NCI-H510A treated with DMSO at 0.1 percent for 48 hours (cell line): ENCODE measurements around the gene CDH24.

ENCODE experiments used
- DNase-seq: peaks from one replicate; lab custom pipeline; 2025; lab: John Stamatoyannopoulos, UW

CDH24 gene

GRCh38 chr14:23043754-23044153 lies 13.6 kb downstream of the CDH24 start:
- no peak for DNase-seq

DNA sequence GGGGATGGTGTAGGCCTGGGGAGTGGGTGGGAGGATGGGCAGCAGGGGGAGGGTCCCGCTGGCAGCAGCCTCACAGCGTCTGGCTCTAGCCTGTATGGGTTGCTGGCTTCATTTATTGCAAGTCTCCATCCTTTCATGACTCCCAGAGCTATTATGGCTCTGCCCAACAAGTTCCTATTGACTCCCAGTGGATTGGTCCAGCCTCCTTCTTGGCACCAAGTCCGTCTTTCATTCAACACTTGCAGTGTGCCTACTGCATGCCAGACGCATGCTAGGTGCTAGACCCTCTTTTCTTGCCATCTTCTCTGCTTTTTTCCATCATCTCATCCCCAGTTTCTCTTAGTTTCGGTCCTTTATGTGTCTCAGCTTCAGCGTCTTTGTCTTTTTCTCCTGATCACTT lies 14.2 kb downstream of the CDH24 start:
- no peak for DNase-seq

DNA sequence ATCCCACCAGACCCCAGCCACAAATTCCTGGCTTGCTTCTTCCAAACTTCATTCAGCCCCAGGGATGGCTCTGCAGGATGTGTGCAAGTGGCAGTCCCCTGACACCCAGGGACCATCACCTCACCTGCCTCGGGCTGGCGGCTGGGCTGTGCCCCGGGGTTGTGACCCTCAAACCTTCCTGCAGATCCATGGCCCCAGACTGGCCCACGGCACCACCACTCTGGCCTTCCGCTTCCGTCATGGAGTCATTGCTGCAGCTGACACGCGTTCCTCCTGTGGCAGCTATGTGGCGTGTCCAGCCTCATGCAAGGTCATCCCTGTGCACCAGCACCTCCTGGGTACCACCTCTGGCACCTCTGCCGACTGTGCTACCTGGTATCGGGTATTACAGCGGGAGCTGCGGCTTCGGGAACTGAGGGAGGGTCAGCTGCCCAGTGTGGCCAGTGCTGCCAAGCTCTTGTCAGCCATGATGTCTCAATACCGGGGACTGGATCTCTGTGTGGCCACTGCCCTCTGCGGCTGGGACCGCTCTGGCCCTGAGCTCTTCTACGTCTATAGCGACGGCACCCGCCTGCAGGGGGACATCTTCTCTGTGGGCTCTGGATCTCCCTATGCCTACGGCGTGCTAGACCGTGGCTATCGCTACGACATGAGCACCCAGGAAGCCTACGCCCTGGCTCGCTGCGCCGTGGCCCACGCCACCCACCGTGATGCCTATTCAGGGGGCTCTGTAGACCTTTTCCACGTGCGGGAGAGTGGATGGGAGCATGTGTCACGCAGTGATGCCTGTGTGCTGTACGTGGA lies 15.0 kb downstream of the CDH24 start, which contains the start of gene PSMB11:
PSMB11 (plus strand) TSS at position 51 of the 804 bp plus-strand sequence; CDS start at position 65, 14 bp downstream.
- no peak for DNase-seq

- no peak for DNase-seq
These were observed 15.6 kb downstream of the CDH24 start for GRCh38 chr14:23041729-23042128.

GRCh38 chr14:23040100-23040499 lies 17.2 kb downstream of the CDH24 start:
- no peak for DNase-seq

DNA sequence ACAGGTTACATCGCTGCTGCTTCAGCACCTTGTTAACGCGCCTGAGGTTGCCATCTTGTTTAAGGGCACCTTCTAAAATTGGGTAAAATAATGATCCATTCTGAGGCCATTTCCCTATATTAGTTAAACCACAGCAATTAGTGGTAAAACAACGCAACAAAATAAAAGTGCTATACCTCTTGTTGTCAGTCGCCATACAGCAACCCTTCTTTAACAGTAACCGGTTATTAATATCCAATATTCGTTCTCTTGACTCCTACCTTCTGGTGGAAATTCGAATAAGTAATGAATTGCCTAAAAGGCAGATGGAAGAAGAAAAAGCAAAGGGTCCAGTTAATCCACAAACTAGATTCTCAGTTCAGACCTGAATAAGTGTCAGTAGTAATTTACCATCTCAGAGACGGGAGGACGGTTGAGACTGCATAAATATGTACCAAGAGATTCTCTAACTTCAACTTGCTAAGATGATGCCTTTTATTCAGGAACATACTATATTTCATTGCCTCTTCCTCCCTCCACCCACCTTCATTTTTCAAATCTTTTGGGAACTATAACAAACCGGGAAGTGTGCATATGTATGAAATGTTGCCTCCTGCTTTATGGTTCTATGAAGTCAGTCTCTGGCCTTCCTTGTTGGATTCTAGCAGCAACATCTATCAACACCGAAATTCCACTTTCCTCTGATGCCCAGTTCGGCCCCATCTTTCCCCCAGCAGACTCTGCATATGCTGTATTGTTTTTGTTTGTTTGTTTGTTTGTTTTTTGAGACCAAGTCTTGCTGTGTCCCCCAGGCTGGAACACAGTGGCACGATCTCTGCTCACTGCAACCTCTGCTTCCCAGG lies 21.8 kb downstream of the CDH24 start:
- DNase-seq, result no peak

GRCh38 chr14:23034498-23035302 lies 22.6 kb downstream of the CDH24 start, which contains the start of gene PSMB5:
TSS of gene PSMB5 (minus strand) at chr14:23034900. CDS start at chr14:23034881, 19 bp downstream.
- DNase-seq, result no peak

- DNase-seq, result no peak
These were observed 23.4 kb downstream of the CDH24 start for GRCh38 chr14:23033801-23034497.

DNA sequence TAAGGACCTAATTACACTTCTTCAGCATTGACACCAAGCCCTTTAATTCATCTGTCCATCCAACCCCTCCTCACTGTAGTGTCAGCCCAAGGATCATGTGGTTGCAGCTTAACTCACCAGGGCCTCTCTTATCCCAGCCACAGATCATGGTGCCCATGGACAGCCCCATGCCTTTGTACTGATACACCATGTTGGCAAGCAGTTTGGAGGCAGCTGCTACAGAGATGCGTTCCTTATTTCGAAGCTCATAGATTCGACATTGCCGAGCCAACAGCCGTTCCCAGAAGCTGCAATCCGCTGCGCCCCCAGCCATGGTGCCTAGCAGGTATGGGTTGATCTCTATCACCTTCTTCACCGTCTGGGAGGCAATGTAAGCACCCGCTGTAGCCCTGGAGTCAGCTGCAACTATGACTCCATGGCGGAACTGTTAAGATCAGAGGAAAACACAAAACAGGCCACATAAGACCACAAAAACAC lies 24.0 kb downstream of the CDH24 start:
- no peak for DNase-seq

- no peak for DNase-seq
These were observed 26.4 kb downstream of the CDH24 start for GRCh38 chr14:23030936-23031335.

DNA sequence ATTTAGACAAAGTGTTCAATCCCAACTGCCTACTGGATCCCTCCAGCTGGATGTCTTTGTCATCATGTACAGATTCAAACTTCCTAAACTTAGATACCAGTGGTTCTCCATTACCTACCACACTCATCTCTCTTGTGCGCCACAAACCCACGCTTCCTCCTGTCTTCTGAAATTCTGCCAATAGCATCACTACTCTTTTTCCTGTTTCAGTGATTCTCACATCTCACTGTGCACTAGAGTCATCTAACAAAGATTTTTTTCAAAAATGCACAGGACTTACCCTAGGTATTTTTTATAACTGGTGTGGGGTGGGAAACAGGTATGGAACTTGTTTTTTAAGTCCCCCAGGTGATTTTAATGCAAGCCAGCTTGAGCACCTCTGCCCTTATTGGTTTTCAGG lies 28.5 kb downstream of the CDH24 start:
- no peak for DNase-seq

DNA sequence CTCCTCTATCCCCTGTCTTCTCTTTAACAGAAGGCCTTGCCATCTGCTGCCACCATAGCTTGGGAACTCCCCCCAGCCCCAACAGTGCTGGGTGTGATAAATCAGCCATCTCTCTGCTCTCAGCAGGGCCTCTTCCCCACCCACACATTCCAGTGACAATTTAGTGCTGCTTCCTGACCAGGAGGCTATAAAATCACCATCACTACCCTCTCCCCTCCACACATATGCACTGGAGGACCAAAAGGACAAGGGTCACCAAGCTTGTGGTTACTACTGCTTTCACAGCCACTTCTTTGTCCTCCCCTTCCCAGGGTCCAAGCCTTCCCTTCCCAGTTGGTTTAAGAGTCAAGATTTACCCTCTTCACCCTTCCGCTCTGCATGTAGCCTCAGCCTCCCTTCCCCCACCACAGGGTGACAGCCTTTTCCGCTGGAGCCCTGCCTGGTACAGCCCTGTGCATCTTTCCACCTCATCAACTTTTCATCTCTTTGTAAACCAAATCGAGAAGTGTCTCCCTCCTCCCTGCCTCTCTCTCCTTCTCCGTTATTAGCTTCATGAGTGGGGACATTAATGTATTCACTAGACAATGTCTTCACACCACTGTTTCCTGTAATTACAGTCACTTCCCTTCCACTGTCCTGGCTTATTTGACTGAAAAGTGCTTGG lies 32.0 kb downstream of the CDH24 start:
- DNase-seq, result no peak

GRCh38 chr14:23024612-23025075 lies 32.7 kb downstream of the CDH24 start:
- DNase-seq, result no peak

GRCh38 chr14:23023795-23024152 lies 33.5 kb downstream of the CDH24 start:
- no peak for DNase-seq

DNA sequence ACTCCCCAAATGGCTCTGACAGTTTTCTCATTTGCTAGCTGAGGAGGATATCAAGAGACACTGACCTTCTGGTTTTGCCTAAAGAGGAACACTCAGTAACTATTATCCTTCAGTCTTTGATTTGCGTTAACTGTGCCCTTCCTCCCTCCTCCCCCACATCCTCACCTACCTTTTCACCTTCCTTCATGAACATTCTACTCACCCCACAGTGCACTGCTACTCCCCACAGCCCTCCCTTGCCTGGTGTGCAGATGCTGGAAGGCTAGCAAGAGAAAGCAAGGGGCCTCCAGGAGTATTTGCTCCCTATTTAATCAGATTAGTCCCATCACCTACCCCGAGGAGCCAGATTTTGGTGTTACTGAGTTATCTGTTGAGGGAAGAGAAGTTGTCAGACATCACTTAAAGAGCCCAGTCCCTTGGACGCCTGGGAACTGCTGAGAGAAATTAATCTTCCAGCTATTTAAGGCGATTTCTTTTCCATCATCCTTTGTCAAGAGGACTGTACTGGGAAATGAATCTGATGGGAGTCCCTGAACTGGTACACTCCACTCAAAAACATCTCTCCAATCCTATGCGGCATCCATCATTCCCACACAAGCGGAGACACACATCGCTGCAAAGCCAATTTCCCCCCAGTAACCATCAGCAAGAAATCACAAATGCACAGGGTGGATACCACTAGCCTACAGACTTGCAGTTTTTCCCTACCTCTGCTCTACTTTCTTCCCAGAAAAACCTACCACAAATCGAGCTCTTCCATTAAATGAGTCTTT lies 34.1 kb downstream of the CDH24 start:
- DNase-seq, result no peak

DNA sequence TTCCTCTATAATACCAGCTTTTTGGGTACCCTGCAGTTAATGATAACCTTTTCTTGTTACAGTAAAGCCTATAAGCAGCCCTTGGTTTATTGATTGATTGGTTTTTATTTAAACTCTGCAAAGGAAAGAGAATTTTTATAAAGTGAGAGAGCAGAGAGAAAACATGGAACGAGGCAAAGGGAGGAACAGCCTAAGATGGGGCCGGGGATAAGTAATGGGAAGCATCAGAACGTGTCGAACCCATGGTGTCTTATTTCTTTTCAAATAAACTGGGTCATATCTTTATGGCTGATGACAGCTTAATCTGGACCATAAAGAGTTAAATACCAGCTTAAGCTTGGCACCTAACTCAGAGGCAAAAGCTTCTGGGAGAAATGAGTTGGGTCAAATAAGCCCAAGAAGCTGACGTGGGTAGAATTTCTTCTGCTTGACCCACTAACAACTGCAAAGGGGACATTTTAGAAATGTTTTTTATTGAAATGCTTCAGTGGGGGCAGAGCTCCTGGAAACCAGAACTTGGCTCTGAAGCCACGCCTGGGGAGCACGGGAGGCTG lies 35.4 kb downstream of the CDH24 start:
- DNase-seq, result no peak

GRCh38 chr14:23021434-23021833 lies 35.9 kb downstream of the CDH24 start:
- DNase-seq, result no peak

GRCh38 chr14:23020143-23021128 lies 36.9 kb downstream of the CDH24 start:
- no peak for DNase-seq
